ENCODE data around the gene MGAT5. TPM values are rescaled to one million over a fixed set of nuclear protein-coding genes. Genes with fewer than 3 reads are reported as not detected.

The MGAT5 gene
- total and polyA plus RNA-seq, 2 donors from 2014 or later: 14.3 to 40.9 TPM

GRCh38 chr2:134280726-134281125 is 26.9 kb downstream of the MGAT5 start:
- no peaks in the 10 kb centered on the region for H3K27me3 ChIP-seq (ENCODE audit: control insufficient read depth, insufficient read depth, low read length)
- no peak for FAIRE-seq
- H3K4me3 ChIP-seq (ENCODE audit: low read length in 3 of 3): no peak overlapping the region
- no peaks in the 10 kb centered on the region for H3K9me3 ChIP-seq (ENCODE audit: control insufficient read depth in 2 of 3, insufficient read depth in 1 of 3, low read length in 3 of 3)
- no peak overlapping the region for H3K27ac ChIP-seq (ENCODE audit: low read depth in 2 of 2, low read length in 2 of 2)
- no peaks in the 10 kb centered on the region for H3K4me1 ChIP-seq (ENCODE audit: control insufficient read depth in 2 of 3, insufficient read depth in 2 of 3, low read depth in 1 of 3, low read length in 3 of 3)
- DNase-seq: no peak
- H3K36me3 ChIP-seq (ENCODE audit: control insufficient read depth in 2 of 3, insufficient read depth in 3 of 3, low read length in 3 of 3): no peaks in the 10 kb centered on the region
- intact Hi-C loops (cut with DNase I): no loop called here
- TF ChIP-seq, protein P1, sequence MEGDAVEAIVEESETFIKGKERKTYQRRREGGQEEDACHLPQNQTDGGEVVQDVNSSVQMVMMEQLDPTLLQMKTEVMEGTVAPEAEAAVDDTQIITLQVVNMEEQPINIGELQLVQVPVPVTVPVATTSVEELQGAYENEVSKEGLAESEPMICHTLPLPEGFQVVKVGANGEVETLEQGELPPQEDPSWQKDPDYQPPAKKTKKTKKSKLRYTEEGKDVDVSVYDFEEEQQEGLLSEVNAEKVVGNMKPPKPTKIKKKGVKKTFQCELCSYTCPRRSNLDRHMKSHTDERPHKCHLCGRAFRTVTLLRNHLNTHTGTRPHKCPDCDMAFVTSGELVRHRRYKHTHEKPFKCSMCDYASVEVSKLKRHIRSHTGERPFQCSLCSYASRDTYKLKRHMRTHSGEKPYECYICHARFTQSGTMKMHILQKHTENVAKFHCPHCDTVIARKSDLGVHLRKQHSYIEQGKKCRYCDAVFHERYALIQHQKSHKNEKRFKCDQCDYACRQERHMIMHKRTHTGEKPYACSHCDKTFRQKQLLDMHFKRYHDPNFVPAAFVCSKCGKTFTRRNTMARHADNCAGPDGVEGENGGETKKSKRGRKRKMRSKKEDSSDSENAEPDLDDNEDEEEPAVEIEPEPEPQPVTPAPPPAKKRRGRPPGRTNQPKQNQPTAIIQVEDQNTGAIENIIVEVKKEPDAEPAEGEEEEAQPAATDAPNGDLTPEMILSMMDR (IDR thresholded peaks at IDR 0.05; ENCODE audit: borderline replicate concordance, extremely low read depth, insufficient read depth): no peak
- no peak overlapping the region for H3K9ac ChIP-seq (ENCODE audit: low read length in 3 of 3)

DNA sequence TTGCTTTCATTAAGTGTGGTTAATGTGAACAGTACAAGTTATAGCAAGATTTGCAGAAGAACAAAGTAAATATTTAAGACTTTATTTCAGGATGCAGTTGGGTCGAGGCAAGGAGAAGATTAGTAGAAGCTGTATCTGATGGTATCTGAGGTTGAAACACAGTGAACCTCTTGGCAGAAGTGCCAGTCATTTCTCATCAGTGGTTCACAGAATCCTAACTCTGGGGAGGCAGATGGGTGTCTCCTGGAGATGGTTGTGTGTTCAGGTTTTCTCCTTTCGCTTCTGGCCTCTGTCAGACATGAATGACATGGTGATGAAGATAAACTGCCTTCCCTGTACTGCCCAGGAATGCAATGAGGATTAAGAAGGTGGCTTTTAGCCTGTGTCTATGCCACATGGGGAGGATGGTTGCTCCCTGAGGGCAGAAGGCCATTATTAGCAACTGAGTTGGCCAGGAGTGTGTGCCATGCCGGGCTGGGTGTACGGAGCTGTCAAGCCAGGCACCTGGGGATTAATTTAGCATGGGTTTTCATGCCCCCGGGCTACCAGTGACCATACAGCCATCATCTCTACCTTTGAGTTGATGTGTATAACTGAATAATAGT is 28.0 kb downstream of the MGAT5 start:
- Histone ChIP-seq H3K4me3 (ENCODE audit: low read length in 3 of 3) (no peak overlapping the region), H3K36me3 (ENCODE audit: control insufficient read depth in 2 of 3, insufficient read depth in 3 of 3, low read length in 3 of 3) (no peaks in the 10 kb centered on the region), H3K27ac (ENCODE audit: low read depth in 2 of 2, low read length in 2 of 2) (no peak overlapping the region), H3K9ac (ENCODE audit: low read length in 3 of 3) (no peak overlapping the region), H3K4me1 (ENCODE audit: control insufficient read depth in 2 of 3, insufficient read depth in 2 of 3, low read depth in 1 of 3, low read length in 3 of 3) (no peaks in the 10 kb centered on the region), H3K27me3 (ENCODE audit: control insufficient read depth, insufficient read depth, low read length) (no peaks in the 10 kb centered on the region), H3K9me3 (ENCODE audit: control insufficient read depth in 2 of 3, insufficient read depth in 1 of 3, low read length in 3 of 3) (no peaks in the 10 kb centered on the region)
- DNase-seq (no peak), FAIRE-seq (no peak)
- TF ChIP-seq, protein P1 (IDR thresholded peaks at IDR 0.05; ENCODE audit: borderline replicate concordance, extremely low read depth, insufficient read depth): no peak
- intact Hi-C loops (cut with DNase I): no loop called here

DNA sequence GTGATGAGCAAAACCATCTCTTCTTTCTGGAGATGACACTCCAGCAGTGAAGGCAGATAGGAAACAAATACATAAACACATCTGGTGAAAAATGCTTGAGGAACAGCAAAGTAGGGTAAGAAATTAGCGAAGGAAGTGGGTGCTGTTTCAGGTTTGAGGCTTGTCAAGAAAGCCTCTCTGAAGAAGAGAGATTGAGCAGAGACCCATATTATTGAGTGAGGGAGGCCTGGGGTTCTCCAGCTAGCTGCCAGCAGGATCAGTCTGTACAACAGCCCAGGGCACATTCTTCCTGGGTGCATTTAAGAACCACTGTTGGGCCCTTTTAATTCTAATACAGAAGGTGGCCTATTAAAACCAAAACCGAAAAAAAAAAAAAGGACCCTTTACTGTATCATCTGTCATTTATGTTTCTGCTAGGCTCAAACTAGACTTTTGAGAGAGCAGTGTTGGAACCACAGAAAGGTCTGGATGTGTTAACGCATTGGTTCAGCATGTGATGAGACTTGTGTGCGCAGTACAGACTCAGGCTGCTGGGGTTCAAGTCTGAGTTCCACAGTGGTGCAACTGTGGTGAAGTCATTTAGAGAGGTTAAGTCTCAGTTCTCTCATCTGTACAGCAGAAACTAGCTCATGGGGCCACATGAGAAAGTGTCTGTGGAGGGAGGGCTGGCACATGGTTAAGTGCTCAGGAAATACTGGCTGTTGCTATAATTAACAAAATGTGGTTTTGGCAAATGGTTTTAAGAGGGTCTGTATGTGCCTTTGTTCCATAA is 28.9 kb downstream of the MGAT5 start:
- Histone ChIP-seq H3K9ac (ENCODE audit: low read length in 3 of 3) (no peak overlapping the region), H3K4me3 (ENCODE audit: low read length in 3 of 3) (no peak overlapping the region), H3K4me1 (ENCODE audit: control insufficient read depth in 2 of 3, insufficient read depth in 2 of 3, low read depth in 1 of 3, low read length in 3 of 3) (no peaks in the 10 kb centered on the region), H3K27ac (ENCODE audit: low read depth in 2 of 2, low read length in 2 of 2) (no peak overlapping the region), H3K36me3 (ENCODE audit: control insufficient read depth in 2 of 3, insufficient read depth in 3 of 3, low read length in 3 of 3) (no peaks in the 10 kb centered on the region), H3K27me3 (ENCODE audit: control insufficient read depth, insufficient read depth, low read length) (no peaks in the 10 kb centered on the region), H3K9me3 (ENCODE audit: control insufficient read depth in 2 of 3, insufficient read depth in 1 of 3, low read length in 3 of 3) (no peaks in the 10 kb centered on the region)
- FAIRE-seq: no peak
- intact Hi-C loops (cut with DNase I): no loop called here
- DNase-seq: no peak
- TF ChIP-seq, protein P1 (IDR thresholded peaks at IDR 0.05; ENCODE audit: borderline replicate concordance, extremely low read depth, insufficient read depth): no peak
